Head of caudate nucleus (tissue), 42 donors: Measurements from ENCODE around the gene SH3BP5L.
"Not testable (repeated sequence)": the region's sequence is repeated elsewhere in the genome, so short reads cannot be mapped to it uniquely, and the experiment has no call there.

Experiments
- DNase-seq, 42 donors: peaks; one replicate each; pipeline versions ENCODE4 v3.0.0 to v3.0.0-alpha.2; 2020 to 2021; ENCODE audit warnings: mixed read lengths in 7 of 42
- intact Hi-C: fragments of 100-400 bp; cut with DNase I; formaldehyde crosslinking; loops from one replicate; pipeline ENCODE4 v1.15.0; 2022

The SH3BP5L gene

DNA sequence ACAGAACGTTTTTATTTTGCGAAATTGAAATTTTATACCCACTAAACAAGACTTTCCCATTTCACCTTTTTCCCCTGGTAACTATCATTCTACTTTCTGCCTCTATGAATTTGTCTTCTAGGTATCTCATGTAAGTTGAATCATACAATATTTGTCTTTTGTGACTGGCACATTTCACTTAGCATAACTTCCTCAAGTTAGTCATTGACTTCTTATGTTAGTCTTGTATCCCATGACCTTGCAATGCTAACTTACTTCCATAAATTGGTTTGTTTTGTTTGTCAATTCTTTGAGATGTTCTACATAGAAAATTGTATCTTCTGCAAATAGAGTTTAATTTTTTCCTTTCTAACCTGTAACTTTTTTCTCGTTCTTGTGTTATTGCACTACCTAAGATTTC lies 26.9 kb downstream of the SH3BP5L start:
- no peak for DNase-seq
- intact Hi-C loops: no loop called here

DNA sequence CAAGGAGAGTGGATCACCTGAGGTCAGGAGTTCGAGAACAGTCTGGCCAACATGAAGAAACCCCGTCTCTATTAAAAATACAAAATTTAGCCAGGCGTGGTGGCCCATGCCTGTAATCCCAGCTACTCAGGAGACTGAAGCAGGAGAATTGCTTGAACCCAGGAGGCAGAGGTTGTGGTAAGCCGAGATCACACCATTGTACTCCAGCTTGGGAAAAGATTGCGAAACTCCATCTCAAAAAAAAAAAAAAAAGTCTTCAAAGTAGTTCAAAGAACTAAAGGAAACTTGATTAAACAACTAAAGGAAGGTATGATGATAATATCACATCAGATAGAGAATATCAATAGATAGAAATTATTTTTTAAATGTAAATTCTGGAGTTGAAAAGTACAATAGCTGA lies 31.1 kb downstream of the SH3BP5L start:
- DNase-seq: peak in 1 of 42 donors; percentile 24
- intact Hi-C loops: not testable (repeated sequence)

DNA sequence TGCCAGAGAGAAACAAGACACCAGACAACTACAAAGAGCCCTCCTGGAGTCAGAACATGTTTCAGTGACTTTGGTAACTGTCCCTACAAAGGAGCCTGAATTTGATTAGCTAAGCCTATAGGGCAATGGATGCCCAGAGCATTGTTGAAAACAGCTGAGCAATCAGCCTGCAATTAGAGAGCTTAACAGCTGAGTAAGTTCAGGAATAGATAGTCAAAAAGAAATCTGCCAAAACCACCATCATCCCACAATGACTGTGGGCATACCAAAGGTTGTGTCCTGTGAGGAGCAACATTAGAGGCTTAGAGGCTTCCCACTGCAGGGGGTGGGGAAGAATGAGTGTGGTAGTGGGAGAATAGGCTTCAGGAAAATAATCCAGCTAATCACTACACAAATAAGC lies 32.1 kb downstream of the SH3BP5L start:
- peak in 1 of 42 donors; percentile 4 for DNase-seq
- intact Hi-C loops: no loop called here

DNA sequence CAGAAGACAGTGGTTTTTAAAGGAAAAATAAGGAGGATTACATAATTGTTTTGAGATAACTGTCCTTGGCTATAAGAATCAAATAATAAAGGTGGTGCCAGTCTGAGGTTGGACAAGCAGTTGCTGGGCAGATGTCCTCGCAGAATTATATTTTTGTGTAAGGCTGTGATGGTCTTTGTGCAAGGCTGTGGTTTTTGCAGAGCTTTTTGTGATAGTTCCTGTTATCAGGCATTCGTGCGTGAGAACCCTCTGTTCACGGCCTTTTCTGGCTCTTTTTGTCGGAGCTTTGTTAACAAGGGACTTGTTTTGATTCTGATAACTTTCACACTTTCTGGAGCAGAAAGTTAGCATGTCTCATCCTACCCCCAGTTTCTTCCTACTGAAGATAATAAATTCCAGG lies 33.4 kb downstream of the SH3BP5L start:
- intact Hi-C loops: no loop called here
- peak in 1 of 42 donors; percentile 14 for DNase-seq

DNA sequence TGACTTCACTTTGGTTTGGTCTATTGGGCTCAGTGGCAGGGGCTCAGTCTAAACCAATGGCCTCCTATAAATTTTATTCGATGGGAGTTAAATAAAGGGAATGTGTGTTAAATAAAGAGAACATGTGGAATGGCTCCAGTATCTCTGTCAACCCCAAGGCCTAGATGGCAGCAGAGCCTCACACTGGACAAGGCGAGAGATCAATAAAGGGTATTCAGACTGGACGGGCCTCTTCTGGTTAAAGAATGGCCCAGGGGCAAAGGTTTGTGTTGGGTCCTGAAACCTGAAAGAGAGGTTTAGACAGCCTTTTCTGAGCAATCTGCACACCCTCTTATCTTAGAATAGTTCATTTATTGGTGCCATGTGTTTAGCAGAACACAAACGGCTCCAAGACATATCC lies 34.7 kb downstream of the SH3BP5L start:
- intact Hi-C loops: no loop called here
- DNase-seq: peak in 1 of 42 donors; percentile 4

DNA sequence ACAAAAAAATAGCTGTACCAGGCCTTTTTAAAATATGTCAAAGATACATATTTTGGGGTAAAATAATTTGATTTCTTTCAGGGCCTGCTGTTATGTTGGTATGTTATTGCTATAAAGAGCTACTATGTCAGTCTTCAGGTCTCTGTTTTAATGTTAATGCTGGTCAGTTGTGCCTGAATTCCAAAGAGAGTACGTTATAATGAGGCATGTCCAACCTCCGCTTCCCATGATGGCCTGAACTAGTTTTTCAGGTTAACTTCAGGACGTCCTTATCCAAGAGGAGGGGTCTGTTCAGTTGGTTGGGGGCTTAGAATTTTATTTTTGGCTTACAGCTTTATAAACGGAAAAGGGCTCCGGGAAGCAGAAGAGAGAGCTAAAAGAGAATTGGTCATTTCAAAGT lies 35.3 kb downstream of the SH3BP5L start:
- DNase-seq: no peak
- intact Hi-C loops: no loop called here

DNA sequence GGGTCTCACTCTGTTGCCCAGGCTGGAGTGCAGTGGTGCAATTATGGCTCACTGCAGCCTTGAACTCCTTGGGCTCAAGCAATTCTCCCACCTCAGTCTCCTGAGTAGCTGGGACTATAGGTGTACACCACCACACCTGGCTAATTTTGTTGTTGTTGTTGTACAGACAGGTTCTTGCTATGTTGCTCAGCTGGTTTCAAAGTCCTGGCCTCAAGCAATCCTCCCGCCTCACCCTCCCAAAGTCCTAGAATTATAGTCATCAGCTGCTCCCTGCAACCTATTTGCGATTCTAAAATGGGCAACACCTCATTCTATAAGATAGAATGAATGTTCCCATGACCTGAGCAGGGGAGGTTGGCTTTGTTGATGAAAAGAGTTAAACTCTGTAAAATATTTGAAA lies 36.4 kb downstream of the SH3BP5L start:
- intact Hi-C loops, DNase-seq: not testable (repeated sequence)

DNA sequence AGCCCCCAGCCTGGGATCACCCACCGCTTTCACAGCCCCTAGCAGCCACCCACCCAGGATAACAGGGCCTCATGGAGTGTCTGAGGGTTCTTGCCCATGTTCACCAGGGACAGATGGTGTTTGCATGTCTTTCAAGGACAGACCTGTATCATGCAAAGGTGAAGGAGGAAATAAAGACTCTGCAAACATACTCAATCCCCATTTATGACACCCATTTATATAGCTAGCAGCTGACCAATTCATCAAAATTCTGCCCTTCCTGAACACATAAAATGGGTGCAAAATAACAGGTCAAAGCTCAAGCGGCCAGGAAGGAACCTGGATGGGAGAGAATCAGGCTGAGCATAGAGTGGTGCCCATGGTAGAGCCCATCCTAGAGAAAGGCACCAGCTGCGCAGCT lies 37.4 kb downstream of the SH3BP5L start:
- intact Hi-C loops: no loop called here
- DNase-seq: no peak

DNA sequence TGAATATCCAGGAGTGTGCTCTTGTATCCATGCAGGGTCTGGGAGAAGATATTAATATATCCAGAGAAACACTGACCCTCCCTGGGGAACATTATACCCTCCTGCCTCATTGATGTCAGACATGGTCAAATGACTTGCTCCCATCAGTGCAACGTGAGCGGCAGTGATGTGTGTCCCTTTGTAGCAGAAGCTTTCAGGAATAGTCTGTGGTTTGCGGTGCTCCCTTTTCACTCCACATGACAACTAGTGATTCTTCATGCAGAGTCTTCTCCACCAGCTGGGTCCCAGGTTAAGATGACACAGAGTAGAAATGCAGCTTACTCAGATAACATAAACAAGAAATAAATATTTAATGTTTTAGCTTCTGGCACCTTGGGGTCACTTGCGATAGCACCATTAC lies 38.3 kb downstream of the SH3BP5L start:
- no peak for DNase-seq
- intact Hi-C loops: no loop called here

DNA sequence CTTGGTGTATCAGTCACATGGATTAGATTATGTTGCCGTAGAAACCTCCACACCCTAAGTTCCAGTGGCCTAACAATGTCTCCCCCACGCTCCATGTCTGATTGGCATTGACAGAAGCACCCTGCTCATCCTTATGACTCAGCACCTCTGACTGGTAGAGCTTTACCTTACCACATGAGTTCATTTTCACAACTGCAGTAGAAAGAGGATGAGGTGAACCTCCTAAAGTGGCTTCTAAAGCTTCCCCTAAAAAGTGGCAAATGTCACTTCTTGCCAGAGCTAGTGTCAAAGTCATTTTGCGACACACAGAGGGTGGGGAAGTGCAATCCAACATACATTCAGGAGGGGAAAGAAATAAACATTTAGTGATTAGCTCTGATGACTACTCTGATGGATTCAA lies 39.6 kb downstream of the SH3BP5L start:
- peak in 14 of 42 donors; percentile 20 to 72 (median 42) for DNase-seq
- intact Hi-C loops: no loop called here

DNA sequence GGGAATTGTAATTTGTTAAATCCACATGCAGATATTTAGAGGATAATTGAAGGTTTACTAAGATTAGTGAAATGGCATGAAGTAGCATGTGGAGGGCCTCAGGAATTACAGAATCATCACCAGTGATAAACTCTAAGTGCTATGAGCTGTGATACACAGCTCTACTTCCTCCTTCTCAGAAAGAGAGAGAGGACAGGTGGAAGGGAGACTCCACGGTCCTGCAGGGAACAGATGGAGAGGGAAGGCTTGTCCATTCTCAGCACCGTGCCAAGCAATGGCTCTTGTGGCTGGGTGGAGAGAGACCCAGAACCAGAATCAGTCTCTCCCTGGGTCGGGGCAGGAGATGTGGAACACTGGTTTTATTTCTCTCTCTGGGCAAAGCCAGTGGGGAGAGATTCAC lies 42.3 kb downstream of the SH3BP5L start:
- DNase-seq: no peak
- intact Hi-C loops: no loop called here

DNA sequence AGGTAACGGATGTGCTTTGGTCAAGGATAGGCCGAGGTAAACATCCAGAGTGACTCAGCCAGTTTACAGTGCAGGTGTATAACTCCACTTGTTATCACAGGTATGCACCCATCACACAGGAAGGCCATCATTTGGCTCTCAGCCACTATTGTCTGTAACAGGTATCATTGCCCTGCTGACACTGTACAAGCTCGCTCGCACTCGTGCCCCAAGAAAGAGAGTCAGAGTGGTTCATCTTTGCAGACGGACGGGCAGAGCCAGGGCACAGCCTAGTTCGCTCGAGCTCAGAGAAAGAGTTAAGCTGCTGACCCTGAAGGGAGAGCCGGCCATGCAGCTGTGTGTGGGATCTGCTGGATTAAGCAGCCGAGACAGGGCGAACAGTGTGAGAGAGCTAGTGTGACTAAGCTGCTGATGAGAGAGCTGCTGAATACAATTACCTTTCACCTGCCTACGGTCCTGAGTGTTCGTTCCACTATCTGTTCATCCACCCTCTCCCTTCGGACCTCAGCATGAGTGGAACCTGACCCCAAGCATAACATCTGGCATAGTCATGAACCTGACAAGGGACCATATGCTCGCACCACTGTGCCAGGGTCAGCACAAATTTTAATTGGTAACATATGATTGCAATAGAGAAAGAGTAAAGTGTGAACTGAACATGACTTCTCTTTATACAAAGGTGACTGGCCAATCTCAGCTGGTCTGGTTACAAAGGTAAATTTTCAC lies 43.1 kb downstream of the SH3BP5L start:
- DNase-seq: no peak
- intact Hi-C loops: no loop called here

DNA sequence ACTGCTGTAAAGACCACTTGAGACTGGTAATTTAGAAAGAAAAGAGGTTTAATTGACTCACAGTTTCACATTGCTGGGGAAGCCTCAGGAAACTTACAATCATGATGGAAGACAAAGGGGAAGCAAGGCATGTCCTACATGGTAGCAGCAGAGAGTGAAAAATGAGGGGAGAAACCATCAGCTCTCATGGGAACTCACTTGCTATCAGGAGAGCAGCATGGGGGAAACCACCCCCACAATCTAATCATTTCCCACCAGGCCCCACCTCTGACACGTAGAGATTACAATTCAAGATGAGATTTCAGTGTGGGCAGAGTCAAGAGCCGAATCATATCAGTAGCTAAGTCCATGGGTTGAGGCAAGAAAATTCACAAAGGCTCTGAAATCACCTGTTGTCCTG lies 46.4 kb downstream of the SH3BP5L start:
- intact Hi-C loops: no loop called here

DNA sequence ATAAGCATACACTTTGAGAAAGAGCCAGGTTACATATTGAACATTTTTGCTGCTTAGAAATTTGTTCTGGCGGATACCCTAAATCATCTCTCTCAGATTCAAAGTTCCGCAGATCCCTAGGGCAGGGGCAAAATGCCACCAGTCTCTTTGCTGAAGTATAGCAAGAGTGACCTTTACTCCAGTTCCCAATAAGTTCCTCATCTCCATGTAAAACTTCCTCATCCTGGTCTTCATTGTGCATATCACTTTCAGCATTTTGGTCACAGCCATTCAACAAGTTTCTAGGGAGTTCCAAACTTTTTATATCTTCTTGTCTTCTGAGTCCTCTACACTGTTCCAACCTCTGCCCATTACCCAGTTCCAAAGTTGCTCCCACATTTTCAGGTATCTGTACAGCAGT lies 46.8 kb downstream of the SH3BP5L start:
- DNase-seq: no peak
- intact Hi-C loops: no loop called here

More for the DNA sequence above, 46.4 kb downstream of the SH3BP5L start:
- no peak for DNase-seq

DNA sequence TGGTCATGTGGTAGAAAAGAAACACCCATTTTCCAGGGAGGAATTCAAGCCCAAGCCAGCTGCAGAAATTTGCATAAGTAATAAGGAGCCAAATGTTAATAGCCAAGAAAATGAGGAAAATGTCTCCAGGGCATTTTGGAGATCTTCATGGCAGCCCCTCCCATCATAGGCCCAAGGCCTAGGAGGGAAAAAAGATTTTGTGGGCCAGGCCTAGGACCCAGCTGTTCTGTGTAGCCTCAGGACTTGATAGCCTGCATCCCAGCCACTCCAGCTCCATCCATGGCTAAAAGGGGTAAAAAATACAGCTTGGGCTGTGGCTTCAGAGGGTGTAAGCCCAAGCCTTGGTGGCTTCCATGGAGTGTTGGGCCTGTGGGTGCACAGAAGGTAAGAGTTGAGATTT lies 48.7 kb downstream of the SH3BP5L start:
- intact Hi-C loops: no loop called here
- DNase-seq: no peak

DNA sequence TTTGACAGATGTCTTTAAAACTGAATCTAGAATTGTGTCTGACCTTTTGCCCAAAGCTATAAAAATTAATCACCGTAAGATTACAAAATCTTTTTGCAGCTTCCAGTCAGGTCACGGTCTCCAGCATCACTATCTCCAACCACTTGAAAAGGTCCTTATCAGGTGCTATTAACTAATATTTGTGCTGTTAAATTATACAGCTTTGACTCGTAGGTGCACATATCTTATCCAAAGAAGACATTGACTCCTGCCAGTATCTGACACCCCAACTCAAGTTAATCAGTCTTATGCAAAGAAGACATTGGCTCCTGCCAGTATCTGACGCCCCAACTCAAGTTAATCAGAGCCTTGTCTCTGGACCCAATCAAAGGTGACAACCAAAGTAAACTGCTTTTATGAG lies 50.3 kb downstream of the SH3BP5L start:
- DNase-seq: no peak
- intact Hi-C loops: no loop called here
